Neural crest cell (in vitro differentiated cells): ENCODE data around the gene TNC. TPM values are rescaled to one million over a fixed set of nuclear protein-coding genes. Genes with fewer than 3 reads are reported as not detected.

Experiments used
- DNase-seq: peaks from one replicate; pipeline ENCODE4 v3.0.0; 2021; ENCODE audit warnings: low read depth, mixed read lengths, low spot score
- H3K27ac Mint-ChIP-seq: one replicate; pipeline ENCODE4 v1.8.0; 2021; ENCODE audit warnings: mild to moderate bottlenecking, mixed read lengths; ENCODE audit not compliant: unreplicated experiment
- H3K27me3 Mint-ChIP-seq: 2 replicates; pipeline ENCODE4 v1.8.0; 2021; ENCODE audit warnings: low read depth, mild to moderate bottlenecking, mixed read lengths
- H3K36me3 Mint-ChIP-seq: 2 replicates; pipeline ENCODE4 v1.8.0; 2021; ENCODE audit warnings: low read depth, mild to moderate bottlenecking, mixed read lengths
- H3K4me1 Mint-ChIP-seq: 2 replicates; pipeline ENCODE4 v1.8.0; 2021; ENCODE audit warnings: mixed read lengths
- H3K4me3 Mint-ChIP-seq: one replicate; pipeline ENCODE4 v1.8.0; 2021; ENCODE audit warnings: mild to moderate bottlenecking, mixed read lengths
- H3K9me3 Mint-ChIP-seq: 2 replicates; pipeline ENCODE4 v1.8.0; 2021; ENCODE audit warnings: mixed read lengths
- CTCF ChIP-seq: fragments of 200-600 bp; sonication (generic); conservative IDR thresholded peaks from 2 replicates; pipeline ENCODE4 v1.5.0; 2021; ENCODE audit warnings: antibody characterized with exemption, mild to moderate bottlenecking
- total RNA-seq: library from RNA; stranded (reverse); gene quantifications from 2 replicates; pipeline ENCODE4 v1.2.1, GENCODE V29; 2021

TNC gene
- total RNA-seq, 1 donor from 2014 or later: 0.30 TPM

DNA sequence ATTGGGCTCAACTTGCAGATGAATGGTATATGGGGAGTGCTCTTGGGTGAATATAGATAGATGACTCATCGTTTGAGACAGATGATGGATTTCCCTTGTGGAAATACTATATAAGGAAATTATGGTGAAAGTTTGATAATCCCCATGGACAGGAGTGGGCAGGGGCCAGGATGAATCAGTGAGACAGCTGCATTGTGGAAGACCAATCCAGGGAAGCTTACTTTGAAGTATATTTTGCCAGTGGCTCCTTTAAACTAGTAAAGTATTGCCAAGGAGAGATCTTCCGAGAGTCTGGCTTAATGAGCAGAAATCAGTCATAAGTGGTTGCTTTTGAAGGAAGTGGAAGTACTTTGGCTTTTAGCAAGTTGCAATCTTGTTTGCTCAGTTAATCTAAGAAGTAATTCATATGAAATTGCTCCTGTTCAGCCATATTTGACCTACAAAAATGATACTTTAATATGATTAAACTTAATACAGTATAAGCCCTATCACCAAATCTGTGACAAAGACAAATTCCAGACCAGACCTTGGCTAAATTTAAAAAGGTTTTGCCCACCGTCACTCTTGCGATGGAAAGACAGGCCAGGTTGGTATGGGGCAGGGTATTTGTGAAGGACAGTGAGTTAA is 9.3 kb upstream of the TNC start:
- no peaks in the 10 kb centered on the region for H3K4me1 Mint-ChIP-seq
- no peak overlapping the region for H3K4me3 Mint-ChIP-seq
- no peak for TF ChIP-seq CTCF
- DNase-seq: no peak
- no peak overlapping the region for H3K27ac Mint-ChIP-seq
- no peaks in the 10 kb centered on the region for H3K36me3 Mint-ChIP-seq
- peaks cover 7% of the 10 kb centered on the region for H3K9me3 Mint-ChIP-seq
- peaks cover 13% of the 10 kb centered on the region for H3K27me3 Mint-ChIP-seq

GRCh38 chr9:115126404-115126803 is 8.4 kb upstream of the TNC start:
- peaks cover 7% of the 10 kb centered on the region for H3K9me3 Mint-ChIP-seq
- no peak overlapping the region for H3K4me3 Mint-ChIP-seq
- no peak for DNase-seq
- no peaks in the 10 kb centered on the region for H3K36me3 Mint-ChIP-seq
- TF ChIP-seq CTCF: no peak
- no peak overlapping the region for H3K27ac Mint-ChIP-seq
- peaks cover 19% of the 10 kb centered on the region for H3K27me3 Mint-ChIP-seq
- no peaks in the 10 kb centered on the region for H3K4me1 Mint-ChIP-seq

- no peaks in the 10 kb centered on the region for H3K36me3 Mint-ChIP-seq
- peaks cover 13% of the 10 kb centered on the region for H3K4me1 Mint-ChIP-seq
- H3K9me3 Mint-ChIP-seq: peaks cover 4% of the 10 kb centered on the region
- peaks cover 51% of the 10 kb centered on the region for H3K27me3 Mint-ChIP-seq
- no peak overlapping the region for H3K27ac Mint-ChIP-seq
- DNase-seq: no peak
- no peak overlapping the region for H3K4me3 Mint-ChIP-seq
- no peak for TF ChIP-seq CTCF
Observed at GRCh38 chr9:115122937-115123336, 5.0 kb upstream of the TNC start.

GRCh38 chr9:115121181-115121580 is 3.2 kb upstream of the TNC start:
- Mint-ChIP-seq H3K4me3 (no peak overlapping the region), H3K36me3 (no peaks in the 10 kb centered on the region), H3K27me3 (peaks cover 69% of the 10 kb centered on the region), H3K4me1 (peaks cover 14% of the 10 kb centered on the region), H3K9me3 (peaks cover 4% of the 10 kb centered on the region), H3K27ac (no peak overlapping the region)
- no peak for DNase-seq
- TF ChIP-seq CTCF: no peak

DNA sequence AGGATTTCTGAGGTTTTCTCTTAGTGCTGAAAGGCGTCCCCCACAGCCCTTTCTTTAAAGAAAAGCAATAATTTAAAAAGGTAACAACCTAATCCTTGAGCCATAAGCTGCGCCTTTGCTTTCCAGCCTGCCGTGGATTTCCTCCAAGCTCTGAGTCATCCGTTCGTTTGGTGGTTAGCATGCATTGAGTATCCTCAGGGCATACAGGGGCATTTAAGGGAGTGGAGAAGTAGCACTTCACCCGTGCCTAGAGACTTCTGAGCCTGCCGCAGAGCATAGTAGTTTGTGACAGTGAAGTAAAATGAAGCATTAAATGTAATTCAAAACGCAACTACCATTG is 892 bp upstream of the TNC start:
- DNase-seq: no peak
- H3K27me3 Mint-ChIP-seq: peaks cover 84% of the 10 kb centered on the region
- peak overlapping the region; percentile 82 for H3K4me3 Mint-ChIP-seq
- H3K36me3 Mint-ChIP-seq: no peaks in the 10 kb centered on the region
- H3K27ac Mint-ChIP-seq: no peak overlapping the region
- H3K9me3 Mint-ChIP-seq: no peaks in the 10 kb centered on the region
- peaks cover 14% of the 10 kb centered on the region for H3K4me1 Mint-ChIP-seq
- TF ChIP-seq CTCF: no peak
